Activated CD4-positive, alpha-beta T cell treated with anti-CD3 and anti-CD28 coated beads, Interleukin-2, amount 50 U/mL, for 16 hours (primary cell): Measurements from ENCODE around the gene HOXA4.

ENCODE experiments used
- DNase-seq: peaks from one replicate; pipeline ENCODE4 v3.0.0-alpha.2; 2020

The HOXA4 gene

GRCh38 chr7:27101957-27102580 lies 28.5 kb downstream of the HOXA4 start:
- DNase-seq: no peak

GRCh38 chr7:27101171-27101956 lies 29.2 kb downstream of the HOXA4 start:
- no peak for DNase-seq

- DNase-seq: no peak
These were observed 29.8 kb downstream of the HOXA4 start for GRCh38 chr7:27100694-27101170.

- no peak for DNase-seq
These were observed 30.8 kb downstream of the HOXA4 start for GRCh38 chr7:27099453-27100370.

- no peak for DNase-seq
These were observed 31.7 kb downstream of the HOXA4 start for GRCh38 chr7:27098578-27099451.

GRCh38 chr7:27097686-27098577 lies 32.6 kb downstream of the HOXA4 start:
- DNase-seq: no peak

- DNase-seq: no peak
These were observed 33.6 kb downstream of the HOXA4 start for GRCh38 chr7:27096768-27097514.

- DNase-seq: peak; percentile 77
These were observed 34.4 kb downstream of the HOXA4 start, which contains the start of gene HOXA1 for GRCh38 chr7:27095897-27096767. HOXA1 (minus strand) TSS chr7:27096000; CDS start chr7:27095912, 88 bp downstream.

GRCh38 chr7:27095050-27095896 lies 35.3 kb downstream of the HOXA4 start:
- peak; percentile 5 for DNase-seq

GRCh38 chr7:27094304-27095049 lies 36.1 kb downstream of the HOXA4 start:
- no peak for DNase-seq

GRCh38 chr7:27093184-27093895 lies 37.2 kb downstream of the HOXA4 start:
- DNase-seq: no peak

- DNase-seq: no peak
These were observed 37.8 kb downstream of the HOXA4 start for GRCh38 chr7:27092819-27093110.

GRCh38 chr7:27091941-27092818 lies 38.4 kb downstream of the HOXA4 start:
- DNase-seq: no peak

GRCh38 chr7:27091105-27091504 lies 39.5 kb downstream of the HOXA4 start:
- no peak for DNase-seq

GRCh38 chr7:27088002-27088922 lies 42.3 kb downstream of the HOXA4 start:
- DNase-seq: no peak
